Stimulated activated CD8-positive, alpha-beta memory T cell treated with anti-CD3 and anti-CD28 coated beads, Interleukin-15, amount 100 ng/mL, for 48 hours (primary cell): ENCODE data around the gene PTPN9.
"Not testable (repeated sequence)": the region's sequence is repeated elsewhere in the genome, so short reads cannot be mapped to it uniquely, and the experiment has no call there.

ENCODE experiments used
- DNase-seq, 2 donors: peaks; one replicate each; pipeline ENCODE4 v3.0.0-alpha.2; 2020; ENCODE audit warnings: low read depth in 2 of 2

PTPN9 gene

DNA sequence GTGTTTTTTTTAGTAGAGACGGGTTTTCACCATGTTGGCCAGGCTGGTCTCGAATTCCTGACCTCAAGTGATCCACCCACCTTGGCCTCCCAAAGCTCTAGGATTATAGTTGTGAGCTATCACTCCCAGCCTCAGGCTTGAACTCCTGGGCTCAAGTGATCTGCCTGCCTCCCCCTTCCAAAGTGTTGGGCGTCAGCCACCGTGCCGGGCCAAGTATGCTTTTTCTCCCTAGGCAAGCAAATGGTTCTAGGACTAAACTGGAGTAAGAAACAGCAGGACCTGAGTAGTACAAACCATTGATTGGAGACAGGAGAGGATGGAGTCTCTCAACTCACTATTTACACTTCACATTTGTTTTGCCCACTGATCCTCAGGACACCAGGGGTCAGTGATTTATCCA lies 4.6 kb upstream of the PTPN9 start:
- DNase-seq = no peak

DNA sequence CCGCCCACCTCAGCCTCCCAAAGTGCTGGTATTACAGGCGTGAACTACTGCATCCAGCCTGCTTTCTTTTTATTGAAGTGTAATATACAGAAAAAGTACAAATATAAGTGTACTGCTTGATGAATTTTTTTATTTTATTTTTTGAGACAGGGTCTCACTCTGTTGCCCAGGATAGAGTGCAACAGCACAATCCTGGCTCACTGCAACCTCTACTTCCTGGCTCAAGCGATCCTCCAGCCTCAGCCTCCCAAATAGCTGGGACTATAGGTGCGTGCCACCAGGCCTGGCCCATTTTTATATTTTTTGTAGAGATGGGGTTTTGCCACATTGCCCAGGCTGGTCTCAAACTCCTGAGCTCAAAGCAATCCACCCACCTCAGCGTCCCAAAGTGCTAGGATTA lies 3.8 kb upstream of the PTPN9 start:
- DNase-seq = not testable (repeated sequence)

DNA sequence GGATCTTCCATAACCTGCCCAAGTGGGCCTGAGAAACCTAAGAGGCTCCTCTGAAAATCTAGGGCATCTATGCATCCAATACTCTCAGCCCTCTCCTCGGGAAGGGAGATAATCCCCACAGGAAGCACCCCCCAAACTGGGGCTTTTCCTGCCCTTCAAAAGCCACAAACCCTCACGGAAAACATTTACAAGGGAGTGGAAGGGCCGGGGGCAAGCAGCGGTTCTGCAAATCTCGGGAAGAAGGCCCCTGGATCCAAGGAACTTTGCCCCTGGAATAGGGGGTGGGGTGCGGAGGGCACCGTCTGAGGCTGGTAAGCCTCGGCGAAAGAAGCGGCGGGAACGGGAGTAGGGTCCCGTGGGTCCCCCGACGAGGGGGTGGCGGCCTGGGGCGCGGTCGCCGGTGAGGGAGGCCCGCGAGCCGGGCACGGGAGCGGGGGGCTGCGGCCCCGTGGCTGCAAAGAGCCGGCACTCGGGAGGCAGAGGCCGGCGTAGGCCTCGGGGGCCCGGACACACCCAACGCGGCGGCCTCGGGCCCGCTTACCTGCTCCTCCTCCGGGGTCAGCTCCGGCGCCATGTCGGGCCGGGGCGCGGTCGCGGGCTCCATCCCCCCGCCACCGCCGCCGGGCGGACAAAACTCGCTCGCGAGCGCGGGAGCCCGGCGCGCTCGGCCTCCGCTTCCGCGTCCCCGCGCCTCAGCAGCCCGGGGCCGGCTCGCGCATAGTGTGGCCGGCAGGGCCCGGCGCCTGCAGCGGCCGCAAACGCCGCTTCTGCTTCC lies 755 bp downstream of the PTPN9 start:
- DNase-seq = peak in 1 of 2 donors; percentile 7

GRCh38 chr15:75577401-75578172 lies 1.5 kb downstream of the PTPN9 start:
- no peak for DNase-seq

GRCh38 chr15:75573648-75574384 lies 5.3 kb downstream of the PTPN9 start:
- no peak for DNase-seq

- no peak for DNase-seq
Observed at GRCh38 chr15:75570126-75570845, 8.8 kb downstream of the PTPN9 start.

GRCh38 chr15:75565062-75565970 lies 13.8 kb downstream of the PTPN9 start:
- no peak for DNase-seq

- no peak for DNase-seq
Observed at GRCh38 chr15:75561888-75562287, 17.2 kb downstream of the PTPN9 start.

- not testable (repeated sequence) for DNase-seq
Observed at GRCh38 chr15:75559360-75559759, 19.8 kb downstream of the PTPN9 start.

DNA sequence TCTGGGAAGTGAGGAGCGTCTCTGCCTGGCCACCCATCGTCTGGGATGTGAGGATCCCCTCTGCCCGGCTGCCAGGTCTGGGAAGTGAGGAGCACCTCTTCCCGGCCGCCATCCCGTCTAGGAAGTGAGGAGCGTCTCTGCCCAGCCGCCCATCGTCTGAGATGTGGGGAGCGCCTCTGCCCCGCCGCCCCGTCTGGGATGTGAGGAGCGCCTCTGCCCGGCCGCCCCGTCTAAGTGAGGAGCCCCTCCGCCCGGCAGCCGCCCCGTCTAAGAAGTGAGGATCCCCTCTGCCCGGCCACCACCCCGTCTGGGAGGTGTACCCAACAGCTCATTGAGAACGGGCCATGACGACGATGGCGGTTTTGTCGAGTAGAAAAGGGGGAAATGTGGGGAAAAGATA lies 20.2 kb downstream of the PTPN9 start:
- not testable (repeated sequence) for DNase-seq

GRCh38 chr15:75554717-75555116 lies 24.4 kb downstream of the PTPN9 start:
- DNase-seq = no peak

DNA sequence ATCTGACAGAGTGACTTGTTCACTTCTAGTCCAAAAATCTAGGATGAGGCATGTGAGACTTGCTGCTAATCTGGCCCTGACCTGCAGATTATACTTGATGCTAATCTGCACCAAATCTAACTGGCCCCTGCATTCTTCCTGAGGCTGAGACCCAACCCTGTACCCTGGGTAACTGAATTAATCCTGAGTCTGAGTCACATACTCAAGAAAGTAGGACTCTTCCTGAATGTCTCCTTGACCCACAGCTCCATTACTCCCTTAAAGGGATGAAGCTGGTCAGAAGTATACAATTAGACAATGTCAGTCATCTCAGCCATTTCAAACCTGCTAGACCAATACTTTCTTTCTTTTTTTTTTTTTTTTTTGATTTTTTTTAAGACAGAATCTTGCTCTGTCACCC lies 25.5 kb downstream of the PTPN9 start:
- DNase-seq = no peak

- DNase-seq = no peak
Observed at GRCh38 chr15:75551091-75551490, 28.0 kb downstream of the PTPN9 start.

DNA sequence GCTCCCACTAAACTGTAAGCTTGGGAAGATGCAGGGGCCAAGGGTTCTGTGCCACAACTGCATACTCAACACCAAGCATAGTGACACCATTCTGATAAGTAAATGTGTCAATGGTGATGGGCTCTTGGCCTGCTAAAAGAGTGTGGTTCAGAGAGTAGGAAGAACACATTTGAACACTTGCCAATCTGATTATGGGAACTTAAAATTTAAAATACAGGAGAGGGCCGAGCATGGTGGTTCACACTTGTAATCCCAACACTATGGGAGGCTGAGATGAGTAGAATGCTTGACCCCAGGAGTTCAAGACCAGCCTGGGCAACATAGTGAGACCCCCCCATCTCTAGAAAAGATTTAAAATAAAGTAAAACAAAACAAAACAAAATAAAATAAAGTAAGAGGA lies 34.1 kb downstream of the PTPN9 start:
- DNase-seq = no peak

DNA sequence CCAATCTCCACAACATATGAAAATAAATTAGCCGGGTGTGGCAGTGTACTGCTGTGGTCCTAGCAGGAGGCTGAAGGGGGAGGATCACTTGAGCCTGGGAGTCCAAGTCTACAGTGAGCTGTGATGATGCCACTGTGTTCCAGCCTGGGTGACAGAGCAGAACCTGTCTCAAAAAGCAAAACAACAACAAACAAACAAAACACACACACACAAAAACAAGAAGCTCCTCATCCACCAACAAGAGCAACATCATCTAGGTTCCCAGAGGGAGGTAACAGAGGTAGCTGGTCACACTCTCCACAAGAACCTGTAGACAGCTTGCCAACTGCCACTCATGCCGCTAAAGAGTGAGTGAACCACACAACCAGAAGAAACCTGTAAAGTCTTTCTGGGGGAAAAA lies 34.8 kb downstream of the PTPN9 start:
- DNase-seq = no peak

- not testable (repeated sequence) for DNase-seq
Observed at GRCh38 chr15:75542949-75543545, 36.1 kb downstream of the PTPN9 start.

- DNase-seq = no peak
Observed at GRCh38 chr15:75542386-75542797, 36.7 kb downstream of the PTPN9 start.

GRCh38 chr15:75538376-75538775 lies 40.7 kb downstream of the PTPN9 start:
- no peak for DNase-seq

DNA sequence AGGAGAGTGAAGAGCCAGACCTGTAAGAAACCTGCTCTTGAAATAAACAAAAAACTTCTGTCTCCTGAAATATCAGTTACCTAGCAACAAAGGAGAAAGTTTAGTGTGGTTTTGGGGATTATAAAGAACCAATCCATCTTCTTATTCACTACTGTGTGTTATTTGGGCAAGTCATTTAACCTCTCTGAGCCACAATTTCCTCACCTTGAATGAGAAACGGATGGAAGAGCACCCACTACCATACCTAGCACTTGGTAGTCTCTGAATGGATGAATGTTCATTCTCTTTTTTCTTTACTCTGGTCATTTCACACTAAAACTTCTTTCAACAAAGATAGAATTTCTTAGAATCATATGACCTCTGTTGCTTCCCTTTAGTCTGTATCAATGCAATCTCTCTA lies 45.2 kb downstream of the PTPN9 start:
- DNase-seq = no peak
